ENCODE data around the gene PALM.
"Not testable (repeated sequence)": the region's sequence is repeated elsewhere in the genome, so short reads cannot be mapped to it uniquely, and the experiment has no call there.

Gene PALM, protein sequence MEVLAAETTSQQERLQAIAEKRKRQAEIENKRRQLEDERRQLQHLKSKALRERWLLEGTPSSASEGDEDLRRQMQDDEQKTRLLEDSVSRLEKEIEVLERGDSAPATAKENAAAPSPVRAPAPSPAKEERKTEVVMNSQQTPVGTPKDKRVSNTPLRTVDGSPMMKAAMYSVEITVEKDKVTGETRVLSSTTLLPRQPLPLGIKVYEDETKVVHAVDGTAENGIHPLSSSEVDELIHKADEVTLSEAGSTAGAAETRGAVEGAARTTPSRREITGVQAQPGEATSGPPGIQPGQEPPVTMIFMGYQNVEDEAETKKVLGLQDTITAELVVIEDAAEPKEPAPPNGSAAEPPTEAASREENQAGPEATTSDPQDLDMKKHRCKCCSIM

DNA sequence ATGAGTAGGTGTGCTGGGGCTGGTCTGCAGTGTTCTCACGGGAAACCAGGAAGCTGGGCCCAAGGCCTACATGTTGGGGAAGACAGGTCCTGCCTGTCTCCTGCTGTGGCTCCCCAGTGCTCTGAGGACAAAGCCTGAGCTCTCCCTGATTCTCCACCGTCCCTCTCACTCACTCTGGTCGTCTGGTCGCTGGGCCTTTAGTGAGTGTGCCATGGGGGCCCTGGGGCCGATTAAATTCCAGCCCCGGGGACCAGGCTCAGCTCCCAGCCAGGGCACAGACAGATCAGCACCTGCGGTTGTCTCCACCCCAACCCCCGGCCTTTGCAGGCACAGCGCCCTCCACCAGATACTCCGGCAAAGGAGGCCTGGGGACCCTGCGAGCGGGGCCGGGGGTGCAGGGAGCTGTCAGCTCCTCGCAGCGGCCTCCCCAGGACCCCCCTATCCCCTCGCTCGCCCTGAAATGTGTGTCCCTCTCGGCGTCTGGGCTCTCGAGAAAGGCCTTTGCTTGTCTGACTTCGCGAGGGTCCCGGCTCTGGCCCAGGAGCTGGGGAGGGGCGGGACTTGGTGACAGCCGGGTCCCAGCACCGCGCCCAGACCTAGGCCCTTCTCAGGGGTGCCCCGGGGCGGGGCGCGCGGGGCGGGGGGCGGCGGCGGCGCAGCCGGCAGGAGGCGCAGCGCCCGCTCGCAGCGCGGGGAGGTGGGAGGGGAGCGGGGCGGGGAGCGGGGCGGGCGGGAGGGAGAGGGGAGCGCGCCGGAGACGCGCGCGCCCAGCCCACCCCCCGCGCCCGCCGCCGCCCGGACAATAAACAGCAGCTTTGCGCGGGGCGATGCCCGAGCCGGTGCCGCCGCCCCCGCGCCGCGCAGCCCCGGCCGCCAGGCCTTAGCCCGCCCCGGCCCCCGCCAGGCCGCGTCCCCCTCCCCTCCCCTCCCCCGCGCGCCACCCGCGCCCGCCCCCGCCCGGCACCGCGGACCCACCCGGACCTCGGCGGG, at the start of gene PALM:
PALM (plus strand) TSS at position 782 of the 990 bp plus-strand sequence. CDS start 212 bp downstream, outside the sequence.
- DNase-seq (ENCODE audit: low read depth in 4 of 4, low spot score in 1 of 4), result no peak

DNA sequence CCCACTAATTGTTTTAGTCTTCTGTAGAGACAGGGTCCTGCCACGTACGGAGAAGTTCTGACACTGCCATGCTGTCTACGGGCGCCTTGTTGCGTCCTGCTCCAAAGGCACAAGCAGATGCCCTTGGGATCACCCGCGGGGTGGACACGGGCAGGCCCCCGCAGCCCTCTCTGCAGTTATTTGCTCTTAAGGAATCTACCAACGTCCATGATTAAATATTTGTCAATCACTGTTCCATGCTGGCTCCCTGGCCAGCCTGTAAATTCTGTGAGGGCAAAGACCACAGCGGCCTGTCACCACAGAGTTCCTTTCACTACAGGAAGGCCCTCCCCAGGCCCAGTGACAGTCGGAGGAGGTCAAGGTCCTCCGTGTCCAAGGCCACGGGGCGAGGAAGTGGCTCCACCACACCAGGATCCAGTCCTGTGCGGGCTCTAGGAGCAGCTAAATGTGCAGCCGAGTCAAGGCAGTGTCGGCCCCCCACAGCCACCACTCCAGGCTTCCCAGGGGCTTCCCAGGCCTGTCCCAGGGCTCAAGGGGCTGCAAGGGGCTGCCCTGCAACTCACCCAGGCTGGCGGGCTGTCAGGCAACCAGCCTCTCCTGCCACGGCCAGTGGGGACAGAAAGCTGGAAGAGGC, 47.8 kb upstream of the PALM start:
- no peak for DNase-seq (ENCODE audit: low read depth in 4 of 4, low spot score in 1 of 4)

DNA sequence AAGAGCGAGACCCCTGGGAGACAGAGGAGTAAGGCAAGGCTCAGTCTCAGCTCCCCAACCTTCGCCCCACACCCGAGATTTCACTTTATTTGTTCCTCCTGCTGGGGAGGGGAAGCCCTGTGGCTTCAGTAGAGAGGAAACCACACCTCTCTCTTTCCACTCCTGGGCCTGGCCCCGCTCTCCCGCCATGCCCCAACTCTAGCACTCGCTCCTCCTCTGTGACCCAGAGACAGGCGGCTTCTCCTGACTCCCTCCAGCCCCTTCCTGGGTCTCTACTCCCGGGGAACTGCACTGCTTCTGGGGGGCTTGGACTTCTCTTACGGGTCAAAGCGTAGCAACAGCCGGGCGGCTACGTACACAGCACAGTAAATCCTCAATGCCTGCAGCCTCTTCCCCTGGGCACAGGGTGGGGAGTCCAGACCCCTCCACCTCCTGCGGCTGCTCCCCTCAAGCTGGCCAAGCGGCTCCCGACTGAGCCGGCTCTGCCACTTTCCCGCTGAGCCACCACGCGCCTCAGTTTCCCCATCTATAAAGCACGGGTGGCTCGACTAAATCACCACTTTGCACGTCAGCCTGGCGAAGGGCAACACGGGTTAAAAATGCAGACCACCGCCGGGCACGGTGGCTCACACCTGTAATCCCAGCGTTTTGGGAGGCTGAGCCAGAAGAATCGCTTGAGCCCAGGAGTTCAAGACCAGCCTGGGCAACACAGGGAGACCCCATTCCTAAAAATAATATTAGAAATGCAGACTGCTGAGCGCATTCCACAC, 47.1 kb upstream of the PALM start:
- peak in 1 of 4 experiments; percentile 53 for DNase-seq (ENCODE audit: low read depth in 4 of 4, low spot score in 1 of 4)

DNA sequence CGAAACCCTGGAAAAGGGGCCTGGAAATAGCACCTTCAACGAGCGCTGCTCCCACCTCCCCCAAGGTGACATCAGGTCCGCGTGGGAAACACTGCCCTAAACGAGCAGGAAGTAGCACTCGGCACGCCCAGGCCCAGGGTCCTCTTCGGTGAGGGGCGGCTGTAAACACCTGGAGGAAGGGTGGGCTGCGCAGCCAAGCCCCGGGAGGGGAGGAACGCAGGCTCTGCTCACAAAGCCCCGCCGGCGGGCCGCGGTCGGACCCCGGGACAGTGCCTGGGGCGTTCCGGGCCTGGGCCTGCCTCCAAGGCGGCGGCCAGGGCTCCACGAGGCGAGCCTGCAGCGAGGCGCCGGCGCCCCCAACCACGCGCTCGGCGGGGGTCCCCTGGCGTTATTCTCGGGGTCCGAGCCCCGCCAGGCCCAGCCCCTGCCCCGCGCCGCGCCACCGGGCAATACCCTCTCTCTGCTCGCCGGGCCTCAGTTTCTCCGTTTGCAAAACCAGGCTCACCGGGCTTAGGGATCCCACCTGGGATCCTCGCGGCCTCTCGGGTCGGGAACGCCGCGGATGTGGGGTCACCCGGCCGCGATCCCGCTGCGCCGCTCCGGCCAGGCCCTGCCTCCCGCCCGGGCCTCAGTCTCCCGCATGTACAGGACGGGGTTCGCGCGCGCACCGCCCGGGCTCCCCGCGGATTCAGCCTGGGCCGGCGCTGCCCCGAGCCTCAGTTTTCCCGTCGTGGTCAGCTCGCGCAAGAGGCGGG, 46.4 kb upstream of the PALM start:
- DNase-seq (ENCODE audit: low read depth in 4 of 4, low spot score in 1 of 4), result peak in 3 of 4 experiments; percentile 57 to 62 (median 59)

DNA sequence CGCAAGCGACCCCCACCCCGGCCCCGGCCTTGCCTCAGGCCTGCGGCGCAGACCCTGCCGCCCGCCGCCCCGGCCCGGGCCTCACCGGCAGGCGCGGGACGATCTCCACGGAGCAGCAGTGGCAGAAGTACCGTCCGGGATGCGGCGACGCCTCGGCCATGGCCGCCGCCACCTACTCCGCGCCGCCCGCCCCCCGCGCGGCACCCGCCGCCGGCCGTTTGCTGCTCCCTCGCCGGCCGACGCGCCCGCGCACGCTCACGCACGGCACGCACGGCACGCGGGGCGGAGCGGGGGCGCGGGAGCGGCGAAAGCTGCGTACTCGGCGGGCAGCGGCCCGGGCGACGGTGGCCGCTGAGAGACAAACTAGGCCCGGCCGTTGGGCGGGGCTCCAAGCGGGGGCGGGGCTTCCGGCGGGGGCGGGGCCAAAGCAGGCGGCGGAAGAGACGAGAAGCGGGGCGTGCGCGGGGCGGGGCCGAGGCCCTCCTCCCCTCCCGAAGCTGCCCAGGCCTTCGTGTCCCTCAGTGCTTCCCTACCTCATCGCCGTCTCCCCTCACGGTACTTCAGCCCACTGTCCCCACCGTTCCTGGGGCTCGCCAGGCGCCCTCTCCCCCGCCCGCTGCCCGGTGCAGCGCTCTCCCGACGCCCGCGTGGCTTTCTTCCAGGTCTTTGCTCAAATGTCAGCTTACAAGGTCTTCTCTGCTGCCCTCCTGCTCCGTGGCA, 45.6 kb upstream of the PALM start, which contains the start of gene RNF126:
RNF126 (minus strand) TSS at position 253 of the 720 bp plus-strand sequence; CDS start at position 160, 93 bp downstream.
- DNase-seq (ENCODE audit: low read depth in 4 of 4, low spot score in 1 of 4), result peak; percentile 91 to 98 (median 93)

DNA sequence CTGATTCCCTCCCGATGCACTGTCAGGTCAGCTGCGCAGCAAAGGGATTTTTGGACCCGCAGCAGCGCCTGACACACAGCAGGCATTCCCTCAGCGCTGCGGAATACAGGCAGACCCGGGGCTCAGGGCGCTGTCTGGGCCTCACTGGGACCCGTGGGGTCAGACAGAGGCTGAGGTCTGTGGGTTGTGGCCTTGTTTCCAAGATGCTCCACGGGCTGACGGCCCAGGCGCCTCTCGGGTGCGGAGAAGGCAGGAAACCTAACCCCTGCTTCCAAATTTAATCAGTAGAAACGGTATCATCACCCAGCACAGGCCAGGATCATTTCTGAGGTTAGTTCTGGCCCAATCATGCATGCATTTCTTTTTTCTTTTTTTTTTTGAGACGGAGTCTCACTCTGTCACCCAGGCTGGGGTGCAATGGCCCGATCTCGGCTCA, 45.0 kb upstream of the PALM start:
- no peak for DNase-seq (ENCODE audit: low read depth in 4 of 4, low spot score in 1 of 4)

DNA sequence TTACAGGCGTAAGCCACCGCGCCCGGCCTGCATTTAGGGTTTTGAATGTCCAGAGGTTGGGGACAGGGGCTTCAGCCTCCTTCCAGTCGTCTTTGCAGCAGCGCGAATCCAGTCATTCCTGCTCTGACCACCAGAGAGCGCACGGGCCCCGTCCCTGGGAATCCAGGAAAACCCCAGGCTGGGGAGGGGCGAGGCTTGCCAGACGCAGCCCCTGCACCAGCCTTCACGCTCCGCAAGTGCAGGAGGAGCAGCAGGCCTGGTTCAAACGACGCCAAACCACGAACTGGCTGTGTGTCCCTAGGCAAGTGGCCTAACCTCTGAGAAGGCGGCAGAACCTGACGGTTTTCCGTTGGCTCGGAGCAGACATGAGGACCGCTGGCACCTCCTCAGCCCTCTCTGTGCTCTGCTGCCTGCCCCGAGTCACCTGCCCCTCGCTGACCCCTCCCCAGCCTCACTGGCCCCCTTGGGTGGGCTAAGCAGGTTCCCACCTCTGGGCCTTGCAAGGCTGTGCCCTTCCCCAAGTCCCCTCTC, 43.8 kb upstream of the PALM start:
- DNase-seq (ENCODE audit: low read depth in 4 of 4, low spot score in 1 of 4), result peak; percentile 50 to 76 (median 73)

DNA sequence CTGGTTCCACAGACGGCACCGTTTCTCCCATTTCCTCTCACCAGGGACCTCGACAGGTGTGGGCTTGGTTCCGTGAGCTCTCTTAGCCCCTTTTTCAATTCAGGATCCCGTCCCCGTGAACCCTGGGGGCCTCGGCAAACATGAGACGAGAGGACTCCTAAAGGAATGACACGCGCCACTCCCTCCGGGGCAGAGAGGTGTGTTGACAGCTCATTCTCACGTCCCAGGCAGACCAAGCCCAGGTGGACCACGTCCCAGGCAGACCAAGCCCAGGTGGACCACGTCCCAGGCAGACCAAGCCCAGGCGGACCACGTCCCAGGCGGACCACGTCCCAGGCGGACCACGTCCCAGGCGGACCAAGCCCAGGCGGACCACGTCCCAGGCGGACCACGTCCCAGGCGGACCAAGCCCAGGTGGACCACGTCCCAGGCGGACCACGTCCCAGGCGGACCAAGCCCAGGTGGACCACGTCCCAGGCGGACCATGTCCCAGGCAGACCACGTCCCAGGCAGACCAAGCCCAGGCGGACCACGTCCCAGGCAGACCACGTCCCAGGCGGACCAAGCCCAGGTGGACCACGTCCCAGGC, 41.7 kb upstream of the PALM start:
- DNase-seq (ENCODE audit: low read depth in 4 of 4, low spot score in 1 of 4), result not testable (repeated sequence)

DNA sequence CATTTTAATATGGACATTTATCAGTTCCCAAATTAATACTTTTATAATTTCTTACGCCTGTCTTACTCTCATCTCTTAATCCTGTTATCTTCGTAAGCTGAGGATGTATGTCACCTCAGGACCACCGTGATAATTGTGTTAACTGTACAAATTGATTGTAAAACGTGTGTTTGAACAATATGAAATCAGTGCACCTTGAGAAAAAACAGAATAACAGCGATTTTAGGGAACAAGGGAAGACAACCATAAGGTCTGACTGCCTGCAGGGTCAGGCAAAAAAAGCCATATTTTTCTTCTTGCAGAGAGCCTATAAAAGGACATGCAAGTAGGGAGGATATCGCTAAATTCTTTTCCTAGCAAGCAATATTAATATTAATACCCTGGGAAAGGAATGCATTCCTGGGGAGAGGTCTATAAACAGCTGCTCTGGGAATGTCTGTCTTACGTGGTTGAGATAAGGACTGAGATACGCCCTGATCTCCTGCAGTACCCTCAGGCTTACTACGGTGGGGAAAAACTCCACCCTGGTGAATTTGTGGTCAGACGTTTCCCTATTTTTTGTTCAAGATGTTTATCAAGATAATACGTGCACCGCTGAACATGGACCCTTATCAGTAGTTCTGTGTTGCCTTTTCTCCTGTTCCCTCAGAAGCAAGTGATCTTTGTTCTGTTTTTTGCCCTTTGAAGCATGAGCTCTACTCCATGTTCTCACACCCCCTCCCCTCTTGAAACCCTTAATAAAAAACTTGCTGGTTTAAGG, 39.9 kb upstream of the PALM start:
- not testable (repeated sequence) for DNase-seq (ENCODE audit: low read depth in 4 of 4, low spot score in 1 of 4)

DNA sequence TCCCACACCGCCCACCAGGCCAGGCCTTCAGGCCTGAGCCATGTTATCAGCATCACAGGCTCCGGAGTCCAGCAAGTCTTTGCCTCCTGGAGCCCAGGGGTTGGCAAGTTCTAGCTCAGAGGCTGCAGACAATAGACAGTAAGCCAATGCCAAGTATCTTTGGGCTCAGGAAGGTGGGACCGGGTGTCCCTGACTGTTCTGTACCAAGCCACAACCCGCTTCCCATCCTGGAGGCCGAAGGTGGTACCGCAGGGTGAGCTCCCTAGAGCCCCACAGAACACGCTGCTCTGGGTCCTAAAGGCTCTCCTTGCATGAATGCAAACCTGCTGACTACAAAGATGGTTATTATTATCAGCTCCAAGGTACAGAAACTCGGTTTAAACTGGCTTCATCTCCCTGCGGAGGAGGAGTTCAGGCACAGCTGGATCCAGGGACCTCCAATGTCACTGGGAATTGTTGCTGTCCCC, 38.1 kb upstream of the PALM start:
- DNase-seq (ENCODE audit: low read depth in 4 of 4, low spot score in 1 of 4), result no peak

DNA sequence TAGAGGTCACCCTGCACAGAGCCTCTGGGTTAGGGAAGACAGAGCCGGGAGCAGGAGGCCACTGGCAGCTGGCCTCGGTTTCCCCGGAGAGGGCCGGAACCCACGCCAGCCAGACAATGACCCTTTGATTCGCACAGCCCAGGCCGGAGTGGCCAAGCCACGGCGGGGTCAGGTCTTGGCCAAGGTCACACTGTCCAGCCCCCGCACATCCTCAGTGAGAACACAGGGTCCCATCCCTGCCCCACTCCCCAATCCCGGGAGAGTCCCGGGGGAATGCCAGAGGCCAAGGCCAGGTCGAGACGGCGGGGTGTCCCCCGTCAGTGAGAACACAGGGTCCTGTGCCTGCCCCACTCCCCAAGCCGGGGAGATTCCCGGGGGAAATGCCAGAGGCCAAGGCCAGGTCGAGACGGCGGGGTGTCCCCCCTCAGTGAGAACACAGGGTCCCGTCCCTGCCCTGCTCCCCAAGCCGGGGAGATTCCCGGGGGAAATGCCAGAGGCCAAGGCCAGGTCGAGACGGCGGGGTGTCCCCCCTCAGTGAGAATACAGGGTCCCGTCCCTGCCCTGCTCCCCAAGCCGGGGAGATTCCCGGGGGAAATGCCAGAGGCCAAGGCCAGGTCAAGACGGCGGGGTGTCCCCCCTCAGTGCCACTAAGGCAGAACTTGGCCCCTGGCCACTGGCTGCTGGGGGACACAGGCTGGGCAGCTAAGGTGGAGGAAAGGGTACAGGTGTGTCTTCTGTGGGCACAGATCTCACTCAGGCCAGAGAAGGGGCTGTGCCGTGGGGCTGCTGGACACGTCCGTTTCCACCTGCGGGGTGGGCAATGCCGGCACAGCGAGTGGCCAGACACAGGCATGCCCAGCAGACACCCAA, 34.2 kb upstream of the PALM start:
- no peak for DNase-seq (ENCODE audit: low read depth in 4 of 4, low spot score in 1 of 4)

DNA sequence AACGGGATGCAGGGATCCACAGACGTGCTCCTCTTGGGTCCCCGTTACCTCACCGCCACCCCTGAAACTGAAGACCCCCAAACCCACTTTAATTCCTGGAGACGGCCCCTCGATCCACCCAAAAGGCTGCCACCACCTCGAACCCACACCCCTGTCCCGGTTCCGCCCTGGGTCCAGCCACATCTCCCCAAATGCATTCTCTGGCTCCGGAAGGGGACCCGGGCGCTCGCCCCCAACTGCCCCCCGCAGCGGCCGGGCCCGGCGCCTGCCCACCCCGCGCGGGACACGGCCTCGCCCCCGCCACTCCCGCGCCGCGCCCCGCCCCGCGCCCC, 32.8 kb upstream of the PALM start:
- DNase-seq (ENCODE audit: low read depth in 4 of 4, low spot score in 1 of 4), result no peak

DNA sequence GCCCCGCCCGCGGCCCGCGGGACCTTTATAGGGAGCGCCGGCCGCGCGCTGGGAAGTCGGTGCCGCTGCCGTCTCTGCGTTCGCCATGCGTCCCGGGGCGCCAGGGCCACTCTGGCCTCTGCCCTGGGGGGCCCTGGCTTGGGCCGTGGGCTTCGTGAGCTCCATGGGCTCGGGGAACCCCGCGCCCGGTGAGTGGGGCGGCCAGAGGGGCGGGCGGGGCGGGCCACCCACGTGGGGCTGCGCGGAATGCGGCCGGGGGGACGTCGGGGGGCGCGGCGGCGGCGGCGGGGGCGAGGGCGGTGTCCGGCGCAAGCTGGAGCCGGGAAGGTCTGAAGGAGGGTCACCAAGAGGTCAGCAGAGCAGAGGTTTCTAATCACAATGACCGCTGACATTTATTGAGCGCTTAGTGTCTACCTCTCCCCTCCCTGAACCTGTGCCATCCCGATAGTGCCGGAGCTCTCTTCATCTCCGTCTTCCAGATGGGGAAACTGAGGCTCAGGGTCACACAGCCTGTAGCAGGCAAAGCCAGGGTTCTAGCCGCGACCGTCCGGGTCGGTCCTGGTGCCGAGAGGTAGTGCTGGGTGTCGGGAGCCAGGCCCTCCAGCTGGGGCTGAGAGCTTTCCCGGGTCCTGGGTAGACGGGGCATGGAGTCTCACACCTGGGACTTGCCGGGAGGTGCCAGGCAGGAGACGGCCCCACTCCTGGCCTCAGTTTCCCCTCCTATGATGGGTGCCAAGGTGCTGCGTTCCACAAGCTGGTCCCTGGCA, 32.2 kb upstream of the PALM start, which contains the start of gene FSTL3:
FSTL3 (plus strand) TSS at position 54 of the 767 bp plus-strand sequence; CDS start at position 86, 32 bp downstream.
- no peak for DNase-seq (ENCODE audit: low read depth in 4 of 4, low spot score in 1 of 4)

DNA sequence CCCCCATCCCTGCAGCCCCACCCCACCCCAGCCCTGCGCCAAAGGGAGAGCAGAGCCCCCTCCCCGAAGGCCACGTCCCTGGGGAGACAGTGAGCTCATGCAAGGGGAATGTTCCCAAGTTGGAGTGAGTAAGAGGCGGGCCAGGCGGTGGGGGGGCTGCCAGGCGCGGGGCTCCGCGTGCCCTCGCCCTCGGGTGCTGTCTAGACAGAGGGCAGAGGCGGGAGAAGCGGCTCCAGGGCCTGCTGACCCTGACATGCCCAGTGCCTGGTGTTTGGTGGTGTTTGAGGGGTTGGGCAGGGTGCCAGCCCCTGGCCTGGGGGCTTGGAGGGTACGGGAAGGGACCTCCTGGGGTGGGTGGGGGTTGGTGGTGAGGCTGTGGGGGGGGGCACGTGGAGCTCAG, 31.5 kb upstream of the PALM start:
- DNase-seq (ENCODE audit: low read depth in 4 of 4, low spot score in 1 of 4), result no peak

DNA sequence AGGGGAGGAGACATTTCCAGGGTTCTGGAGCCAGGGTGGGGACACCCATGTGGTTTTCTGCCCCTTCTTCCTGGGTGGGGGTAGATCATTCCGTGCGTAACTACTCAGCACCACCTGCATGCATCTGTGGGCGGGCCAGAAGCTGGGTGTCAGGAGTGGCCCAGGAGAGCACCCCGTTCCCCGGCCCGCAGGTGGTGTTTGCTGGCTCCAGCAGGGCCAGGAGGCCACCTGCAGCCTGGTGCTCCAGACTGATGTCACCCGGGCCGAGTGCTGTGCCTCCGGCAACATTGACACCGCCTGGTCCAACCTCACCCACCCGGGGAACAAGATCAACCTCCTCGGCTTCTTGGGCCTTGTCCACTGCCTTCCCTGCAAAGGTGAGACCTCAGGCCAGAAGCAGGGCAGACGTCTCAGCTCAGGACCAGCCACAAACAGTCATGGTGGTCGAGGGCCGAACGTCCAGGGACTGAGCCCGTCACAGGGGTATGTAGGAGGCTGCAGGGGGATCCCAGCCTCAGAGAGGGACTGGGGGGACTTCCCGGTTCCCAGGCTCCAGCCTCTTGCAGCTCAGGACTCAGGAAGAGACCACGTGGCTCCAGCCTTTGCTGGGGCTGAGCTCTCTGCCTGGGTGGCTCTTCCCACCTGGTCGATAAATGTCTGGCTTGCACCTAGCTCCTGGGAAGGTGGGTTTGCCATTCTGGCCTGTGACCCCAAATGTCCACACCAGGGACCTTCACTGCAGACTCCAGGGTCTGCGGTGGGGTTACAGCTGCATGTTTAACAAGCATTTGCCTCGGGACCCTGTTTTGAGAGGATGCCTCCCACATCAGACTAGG, 30.9 kb upstream of the PALM start:
- DNase-seq (ENCODE audit: low read depth in 4 of 4, low spot score in 1 of 4), result no peak

Data from stimulated activated CD4-positive, alpha-beta T cell treated with anti-CD3 and anti-CD28 coated beads, Interleukin-1b, Interleukin-23, amount 100 ng/mL, for 24 hours (primary cell).